GM19372 (cell line): ENCODE results near the gene PACSIN1.

ENCODE experiments used
- ATAC-seq: cut with Tn5 transposase; IDR thresholded peaks from one replicate; pipeline ENCODE4 v1.9.1; 2021; ENCODE audit warnings: mild to moderate bottlenecking, low read depth, moderate library complexity; ENCODE audit not compliant: unreplicated experiment

Gene PACSIN1, protein sequence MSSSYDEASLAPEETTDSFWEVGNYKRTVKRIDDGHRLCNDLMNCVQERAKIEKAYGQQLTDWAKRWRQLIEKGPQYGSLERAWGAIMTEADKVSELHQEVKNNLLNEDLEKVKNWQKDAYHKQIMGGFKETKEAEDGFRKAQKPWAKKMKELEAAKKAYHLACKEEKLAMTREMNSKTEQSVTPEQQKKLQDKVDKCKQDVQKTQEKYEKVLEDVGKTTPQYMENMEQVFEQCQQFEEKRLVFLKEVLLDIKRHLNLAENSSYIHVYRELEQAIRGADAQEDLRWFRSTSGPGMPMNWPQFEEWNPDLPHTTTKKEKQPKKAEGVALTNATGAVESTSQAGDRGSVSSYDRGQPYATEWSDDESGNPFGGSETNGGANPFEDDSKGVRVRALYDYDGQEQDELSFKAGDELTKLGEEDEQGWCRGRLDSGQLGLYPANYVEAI

DNA sequence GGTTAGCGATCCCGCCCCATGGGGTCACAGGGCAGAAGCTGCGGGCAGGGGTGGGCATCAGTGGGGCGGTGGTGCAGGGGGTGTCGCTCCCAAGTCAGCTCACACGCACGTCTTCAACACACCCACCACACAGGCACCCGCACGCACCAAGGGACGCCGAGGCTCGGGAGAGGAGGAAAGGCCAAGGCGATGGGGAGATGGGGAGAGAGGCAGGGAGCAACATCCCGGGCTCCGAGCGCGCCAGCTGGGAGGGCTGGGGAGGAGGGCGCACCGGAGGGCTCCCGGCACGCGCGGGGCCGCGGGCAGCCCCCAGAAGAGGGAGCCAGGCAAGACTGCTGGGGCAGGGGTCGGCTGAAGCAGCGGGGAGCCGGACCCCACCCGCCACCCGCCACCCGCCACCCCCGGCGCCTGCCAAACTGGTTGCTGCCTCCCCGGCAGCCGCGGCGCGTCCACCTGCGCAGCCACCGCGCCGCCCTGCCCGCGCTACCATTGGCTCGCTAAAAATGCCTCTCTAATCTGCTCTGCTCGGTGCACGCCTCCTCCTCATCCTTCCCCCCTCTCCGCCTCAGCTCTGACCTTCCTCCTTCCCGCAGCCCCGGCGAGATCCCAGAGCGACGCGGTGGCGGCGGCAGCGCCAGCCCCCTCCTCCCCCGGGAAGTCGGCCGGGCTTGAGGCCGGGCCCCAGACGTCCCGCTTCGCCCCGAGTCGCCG is at the start of gene PACSIN1:
Gene PACSIN1 (plus strand): TSS at position 546 of the 711 bp plus-strand sequence. CDS start 60,230 bp downstream, outside the sequence.
- no peak for ATAC-seq

DNA sequence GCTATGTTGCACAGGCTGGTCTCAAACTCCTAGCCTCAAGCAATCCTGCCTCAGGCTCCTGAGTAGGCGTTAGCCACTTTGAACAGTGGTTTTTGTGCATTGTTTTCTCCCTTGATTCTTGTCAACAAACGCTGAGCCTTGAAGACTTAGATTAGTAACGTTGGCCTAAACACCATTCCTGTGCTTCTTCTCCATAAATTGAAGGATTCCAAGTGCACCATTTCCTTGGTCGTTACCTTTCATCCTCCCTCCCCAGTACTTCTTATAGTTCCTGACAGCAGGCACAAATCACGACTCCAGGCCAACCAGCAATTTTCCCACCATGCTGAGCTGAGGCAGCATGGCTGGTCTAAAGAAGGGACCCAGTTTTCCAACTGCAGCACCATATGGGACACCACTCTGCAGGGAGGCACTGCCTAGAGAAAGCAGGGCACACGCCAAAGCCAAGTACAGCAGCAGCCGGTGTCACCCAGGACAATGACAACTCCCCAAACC is 49.0 kb upstream of the PACSIN1 start:
- no peak for ATAC-seq

DNA sequence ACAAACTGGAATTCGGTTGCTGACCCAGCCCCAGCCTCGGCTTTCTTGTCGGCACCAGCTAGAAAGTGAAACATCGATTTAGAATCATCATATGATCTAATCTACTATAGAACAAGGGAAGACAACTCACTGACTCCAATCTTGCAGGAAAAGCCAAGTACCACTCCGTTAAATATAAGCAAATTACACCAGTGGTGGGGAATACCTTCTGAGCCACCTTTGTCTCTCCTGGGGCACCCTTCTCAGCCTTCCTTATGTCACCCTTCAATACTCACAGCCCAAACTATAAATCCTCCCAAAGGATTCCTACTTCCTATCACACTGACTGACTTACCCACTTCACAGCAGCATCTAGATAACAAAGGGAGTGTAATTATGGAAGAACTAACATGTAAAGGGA is 47.5 kb upstream of the PACSIN1 start:
- ATAC-seq: no peak

DNA sequence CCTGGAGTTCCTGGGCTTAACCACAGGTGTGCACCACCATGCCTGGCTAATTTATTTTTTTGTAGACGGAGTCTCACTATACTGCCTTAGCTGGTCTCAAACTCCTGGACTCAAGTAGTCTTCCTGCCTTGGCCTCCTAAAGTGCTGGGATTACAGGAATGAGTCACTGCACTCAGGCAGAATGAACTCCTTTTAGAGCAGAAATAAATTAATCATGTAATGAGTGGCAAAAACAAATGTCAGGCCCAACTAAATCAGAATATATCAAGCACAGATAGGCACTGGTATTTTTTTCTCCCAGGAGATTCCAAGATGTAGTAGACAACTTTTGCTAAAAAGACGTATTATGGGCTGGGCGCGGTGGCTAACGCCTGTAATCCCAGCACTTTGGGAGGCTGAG is 42.6 kb upstream of the PACSIN1 start:
- ATAC-seq: no peak

DNA sequence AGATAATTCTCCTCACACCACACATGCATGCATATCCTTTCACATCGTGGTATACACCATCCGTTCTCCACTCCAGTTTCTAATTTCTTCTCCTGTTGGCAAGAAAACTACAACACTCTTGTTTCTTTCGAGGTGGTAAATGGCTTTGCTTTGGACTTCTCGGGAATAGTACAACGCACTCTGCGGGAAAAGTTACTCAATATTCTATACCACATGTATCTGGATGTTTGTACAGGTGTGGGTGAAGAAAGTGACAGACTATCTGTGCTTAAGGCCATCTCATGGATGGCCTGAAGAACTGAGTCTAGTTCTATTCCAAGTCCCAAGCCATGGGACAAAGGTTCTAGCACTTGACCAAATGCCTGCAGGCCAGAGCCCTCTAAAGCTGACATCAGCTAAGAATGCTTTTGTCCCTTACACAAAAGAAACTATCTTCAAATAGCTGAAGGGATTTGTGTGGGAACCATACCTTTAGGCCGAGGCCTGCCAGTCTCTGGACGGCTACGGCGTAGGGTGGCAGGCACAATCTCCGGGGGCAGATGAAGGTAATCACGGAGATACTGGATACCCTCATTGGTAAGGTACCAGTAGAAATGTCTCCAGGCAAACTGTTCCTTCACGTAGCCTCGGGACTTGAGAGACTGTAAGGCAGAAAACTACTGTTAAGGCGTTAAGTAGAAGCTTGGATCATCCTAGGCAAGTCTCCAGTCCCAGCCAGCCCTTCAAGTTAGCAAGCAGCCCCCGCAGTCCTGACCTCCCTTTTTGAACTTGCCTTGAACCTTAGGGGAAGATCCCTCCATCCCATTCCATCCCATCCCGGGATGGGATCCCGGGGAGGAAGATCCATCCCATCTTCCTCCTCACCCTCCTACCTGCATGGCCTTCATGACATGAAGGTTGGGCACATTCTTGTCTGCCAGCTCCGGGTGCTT is 41.4 kb upstream of the PACSIN1 start:
- ATAC-seq: no peak

DNA sequence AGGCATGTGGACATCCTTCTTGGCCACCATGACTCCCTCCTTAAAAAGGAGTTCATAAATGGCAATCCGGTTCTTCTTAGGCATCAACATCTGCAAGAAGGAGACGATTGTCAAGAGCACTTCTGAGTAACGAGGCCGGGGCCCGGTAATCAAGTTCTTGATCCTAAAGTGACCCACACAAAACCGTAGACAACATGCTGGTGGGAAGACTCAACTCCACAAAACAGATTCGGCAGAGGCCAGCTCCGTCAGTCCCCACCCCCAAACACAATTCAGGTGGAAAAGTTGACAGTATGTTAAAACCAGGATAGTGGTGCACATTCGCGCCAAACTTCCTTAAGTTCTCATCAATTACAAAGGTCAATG is 40.8 kb upstream of the PACSIN1 start:
- no peak for ATAC-seq

DNA sequence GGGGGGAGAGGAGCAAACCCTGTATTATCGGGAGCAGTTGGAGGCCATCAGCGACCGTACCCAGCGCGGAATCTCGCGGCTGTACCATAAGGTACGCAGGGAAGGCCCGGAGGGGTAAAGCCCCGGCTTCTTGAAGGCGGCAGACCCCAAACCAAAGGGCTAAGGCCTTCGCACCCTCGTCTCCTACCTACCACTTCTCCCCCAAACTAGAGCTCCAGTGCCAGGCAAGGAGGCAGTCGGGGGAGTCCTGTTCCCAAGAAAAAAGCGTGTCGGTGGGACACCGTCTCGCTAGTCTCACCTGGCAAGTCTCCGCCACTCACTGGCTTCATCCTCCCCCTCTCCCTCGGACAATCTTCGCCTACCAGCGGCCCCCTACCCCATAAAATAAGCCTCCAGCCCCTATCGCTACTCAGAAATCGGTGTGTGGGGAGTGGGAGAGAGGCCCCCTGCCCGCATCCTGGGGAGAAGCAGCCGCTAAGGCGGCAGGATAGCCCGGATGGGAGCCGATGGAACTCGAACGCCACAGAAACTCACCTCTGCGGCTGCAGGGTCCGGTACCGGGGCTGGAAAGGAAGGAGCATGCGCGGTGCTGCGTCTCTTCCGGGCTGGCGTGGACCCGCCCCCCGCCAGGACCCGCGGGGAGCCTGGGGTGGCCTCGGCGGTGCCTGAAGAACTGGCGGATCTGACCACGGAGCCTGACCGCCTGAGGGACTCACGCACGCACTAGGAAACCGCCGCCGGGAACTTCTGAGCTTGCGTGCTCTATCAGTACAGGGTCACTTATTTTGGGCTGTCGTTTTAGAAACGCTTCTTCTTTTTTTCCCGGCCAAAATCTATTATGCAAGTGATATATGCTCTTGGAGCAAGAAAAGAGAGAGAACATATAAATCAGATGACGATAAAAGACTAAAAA is 40.1 kb upstream of the PACSIN1 start, which contains the start of gene RPS10:
Gene RPS10 (minus strand): TSS at position 572 of the 913 bp plus-strand sequence. CDS start 848 bp downstream, outside the sequence.
- ATAC-seq: peak; percentile 94

DNA sequence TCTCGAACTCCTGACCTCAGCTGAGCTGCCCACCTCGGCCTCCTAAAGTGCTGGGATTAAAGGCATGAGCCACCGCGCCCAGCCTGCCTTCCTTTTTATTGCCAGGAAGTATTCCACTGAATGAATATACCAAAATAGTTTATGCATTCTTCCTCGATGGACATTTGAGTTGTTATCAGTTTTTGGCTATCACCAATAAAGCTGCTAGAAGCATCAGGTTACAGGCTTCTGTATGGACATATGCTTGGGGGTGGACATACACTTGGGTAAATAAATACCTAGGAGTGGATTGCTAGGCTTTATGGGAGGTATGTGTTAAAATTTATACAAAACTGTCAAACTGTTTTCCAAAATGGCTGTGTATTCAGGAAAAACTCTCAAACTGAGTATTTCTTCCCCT is 30.0 kb upstream of the PACSIN1 start:
- ATAC-seq: no peak

DNA sequence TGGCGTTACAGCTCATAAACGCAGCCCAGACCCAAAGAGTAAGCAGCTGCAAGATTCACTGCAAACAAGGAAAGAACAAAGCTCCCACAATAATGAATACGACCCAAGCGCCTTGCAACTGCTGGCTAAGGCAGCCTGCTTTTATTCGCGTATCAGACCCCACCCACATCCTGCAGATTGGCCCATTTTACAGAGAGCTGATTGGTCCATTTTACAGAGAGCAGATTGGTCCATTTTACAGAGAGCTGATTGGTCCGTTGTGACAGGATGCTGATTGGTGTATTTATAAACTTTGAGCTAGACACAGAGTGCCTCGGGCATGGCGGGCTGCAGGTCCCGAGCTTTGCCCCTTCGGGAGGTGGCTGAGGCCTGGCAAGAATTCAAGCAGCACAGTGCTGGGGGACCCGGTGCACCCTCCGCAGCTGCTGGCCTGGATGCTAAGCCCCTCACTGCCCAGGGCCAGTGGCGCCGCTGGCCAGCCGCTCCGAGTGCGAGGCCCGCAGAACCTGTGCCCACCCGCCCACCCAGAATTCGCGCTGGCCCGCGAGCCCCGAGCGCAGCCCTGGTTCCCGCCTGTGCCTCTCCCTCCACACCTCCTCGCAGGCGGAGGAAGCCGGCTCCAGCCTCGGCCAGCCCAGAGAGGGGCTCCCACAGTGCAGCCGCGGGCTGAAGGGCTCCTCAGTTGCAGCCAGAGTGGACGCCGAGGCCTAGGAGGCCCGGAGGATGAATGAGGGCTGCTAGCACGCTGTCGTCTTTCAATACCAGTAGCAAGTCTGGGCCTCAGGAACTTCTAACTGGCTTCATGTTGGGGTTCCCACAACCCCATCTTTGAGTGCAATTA is 28.9 kb upstream of the PACSIN1 start:
- ATAC-seq: no peak

DNA sequence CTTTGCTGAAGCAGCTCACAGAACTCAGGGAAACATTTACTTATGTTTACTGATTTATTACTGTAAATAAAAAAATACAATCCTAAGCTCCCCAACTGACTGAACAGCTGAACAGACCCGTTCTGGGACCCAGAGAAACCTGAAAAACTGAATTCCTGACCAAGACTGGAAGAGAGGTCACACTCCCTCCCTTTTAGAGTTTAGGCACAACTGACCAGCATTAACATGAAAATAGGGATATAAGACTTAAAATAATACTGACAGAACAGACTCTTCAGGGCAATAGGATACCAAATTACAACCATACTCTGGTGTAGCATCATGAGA is 28.3 kb upstream of the PACSIN1 start:
- no peak for ATAC-seq

DNA sequence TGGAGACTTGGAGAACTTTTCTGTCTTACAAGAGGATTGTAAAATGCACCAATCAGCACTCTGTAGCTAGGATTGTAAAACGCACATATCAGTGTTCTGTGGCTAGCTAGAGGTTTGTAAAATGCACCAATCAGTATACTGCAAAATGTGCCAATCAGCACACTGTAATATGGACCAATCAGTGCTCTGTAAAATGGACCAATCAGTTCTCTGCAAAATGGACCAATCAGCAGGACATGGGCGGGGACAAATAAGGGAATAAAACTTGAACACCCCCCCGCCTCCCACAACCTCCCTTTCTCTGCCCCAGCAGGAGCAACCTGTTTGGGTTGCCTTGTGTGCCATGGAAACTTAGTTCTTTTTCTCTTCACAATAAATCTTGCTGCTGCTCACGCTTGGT is 27.2 kb upstream of the PACSIN1 start:
- ATAC-seq: no peak

DNA sequence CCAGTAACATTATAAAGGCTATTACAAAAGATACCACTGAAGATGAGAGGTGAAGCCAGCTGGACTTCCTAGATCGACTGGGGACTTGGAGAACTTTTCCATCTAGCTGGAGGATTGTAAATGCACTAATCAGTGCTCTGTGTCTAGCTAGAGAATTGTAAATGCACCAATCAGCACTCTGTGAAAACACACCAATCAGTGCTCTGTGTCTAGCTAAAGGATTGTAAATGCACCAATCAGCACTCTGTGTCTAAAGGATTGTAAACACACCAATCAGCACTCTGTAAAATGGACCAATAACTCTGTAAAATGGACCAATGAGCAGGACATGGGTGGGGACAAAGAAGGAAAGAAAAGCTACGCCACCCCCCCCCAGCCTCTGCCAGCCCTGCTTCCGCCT is 26.4 kb upstream of the PACSIN1 start:
- no peak for ATAC-seq

DNA sequence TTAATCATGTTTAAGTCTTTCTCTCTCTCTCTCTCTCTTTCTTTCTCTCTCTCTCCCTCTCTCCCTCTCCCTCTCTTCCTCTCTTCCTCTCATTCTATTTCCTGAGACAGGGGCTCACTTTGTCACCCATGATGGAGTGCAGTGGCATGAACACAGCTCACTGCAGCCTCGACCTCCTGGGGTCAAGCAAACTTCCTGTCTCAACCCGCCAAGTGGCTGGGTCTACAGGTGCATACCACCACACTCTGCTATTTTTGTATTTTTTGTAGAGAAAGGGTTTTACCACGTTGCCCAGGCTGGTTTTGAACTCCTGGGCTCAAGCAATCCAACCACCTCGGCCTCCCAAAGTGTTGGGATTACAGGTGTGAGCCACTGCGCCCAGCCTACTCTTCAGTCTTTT is 24.4 kb upstream of the PACSIN1 start:
- ATAC-seq: no peak

DNA sequence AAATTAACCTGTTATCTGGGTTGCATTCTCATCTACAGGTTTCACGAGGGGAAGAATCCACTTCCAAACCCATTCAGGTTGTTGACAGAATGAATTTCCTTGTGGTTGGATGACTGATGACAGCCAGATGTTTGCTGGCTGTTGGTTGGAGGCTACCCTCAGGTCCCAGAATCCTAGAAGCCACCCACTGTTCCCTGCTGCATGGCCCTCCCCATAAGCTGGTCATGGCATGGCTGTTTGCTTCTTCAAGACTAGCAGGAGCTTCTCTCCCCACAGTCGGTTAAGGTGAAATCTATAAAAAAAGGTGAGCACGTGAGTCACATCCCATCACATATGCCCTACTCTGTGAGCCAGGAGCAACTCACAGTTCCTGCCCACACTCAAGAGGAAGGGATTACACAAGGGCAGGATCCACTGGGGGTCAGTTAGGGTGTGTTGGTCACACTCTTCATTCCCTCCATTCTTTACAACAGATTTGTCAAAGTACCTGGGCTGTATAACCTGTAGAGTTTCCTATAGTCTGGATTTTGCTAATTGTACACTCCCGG is 20.5 kb upstream of the PACSIN1 start:
- no peak for ATAC-seq

DNA sequence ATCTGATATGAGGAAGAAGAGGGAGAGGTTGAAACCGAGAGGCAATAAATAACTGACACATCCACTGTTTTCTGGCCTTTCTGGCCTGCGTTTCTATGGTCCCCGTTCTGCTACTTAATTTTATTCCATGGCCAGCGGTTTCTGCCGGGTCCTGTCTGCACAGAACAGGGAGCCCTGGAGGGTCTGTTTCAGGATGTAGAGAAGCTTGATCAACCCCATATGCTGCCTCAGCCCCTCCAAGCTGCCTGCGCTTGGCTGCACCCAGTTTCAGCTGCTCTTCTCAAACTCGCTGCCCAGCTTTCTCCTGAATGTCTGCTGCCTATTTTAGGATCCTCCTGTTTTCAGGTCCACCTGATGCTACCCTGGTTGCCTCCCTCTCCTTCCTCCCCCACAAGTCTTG is 18.5 kb upstream of the PACSIN1 start:
- no peak for ATAC-seq

DNA sequence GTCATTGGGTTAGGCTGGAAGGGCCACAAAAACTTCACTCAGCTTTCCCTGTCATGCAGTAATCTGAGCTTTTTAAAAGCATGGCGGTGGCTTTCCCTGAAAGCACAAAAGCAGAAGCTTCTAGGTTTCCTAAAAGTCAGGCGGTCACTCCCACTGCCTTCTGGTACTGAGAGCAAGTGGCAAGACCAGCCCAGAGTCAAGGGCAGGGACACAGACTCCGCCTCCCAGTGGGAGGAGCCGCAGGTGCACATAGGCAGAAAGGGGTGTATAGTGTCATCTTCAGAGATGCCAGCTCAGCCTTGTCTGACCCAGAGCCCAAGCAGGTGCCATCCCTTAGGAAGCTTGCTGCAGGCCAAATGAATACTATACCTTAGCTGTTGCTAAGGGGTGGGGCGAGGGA is 18.0 kb upstream of the PACSIN1 start:
- ATAC-seq: no peak

DNA sequence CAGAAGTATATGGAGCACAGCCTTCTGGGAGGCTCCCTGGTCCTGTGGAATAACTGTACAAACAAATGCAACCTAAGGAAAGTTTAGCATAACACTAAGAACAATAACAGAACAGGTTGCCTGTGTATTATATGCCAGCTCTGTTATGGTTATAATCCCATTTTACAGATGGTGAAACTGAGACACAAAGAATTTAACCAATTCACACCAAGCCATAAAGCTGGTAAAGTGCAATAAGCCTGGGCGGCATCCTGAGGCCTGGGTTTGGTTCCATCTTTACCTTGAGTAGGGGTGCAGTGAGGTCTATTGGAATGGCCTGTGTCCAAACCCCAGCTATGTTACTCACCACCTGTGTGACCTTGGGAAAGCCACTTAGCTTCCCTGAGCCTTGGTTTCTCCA is 14.7 kb upstream of the PACSIN1 start:
- no peak for ATAC-seq

DNA sequence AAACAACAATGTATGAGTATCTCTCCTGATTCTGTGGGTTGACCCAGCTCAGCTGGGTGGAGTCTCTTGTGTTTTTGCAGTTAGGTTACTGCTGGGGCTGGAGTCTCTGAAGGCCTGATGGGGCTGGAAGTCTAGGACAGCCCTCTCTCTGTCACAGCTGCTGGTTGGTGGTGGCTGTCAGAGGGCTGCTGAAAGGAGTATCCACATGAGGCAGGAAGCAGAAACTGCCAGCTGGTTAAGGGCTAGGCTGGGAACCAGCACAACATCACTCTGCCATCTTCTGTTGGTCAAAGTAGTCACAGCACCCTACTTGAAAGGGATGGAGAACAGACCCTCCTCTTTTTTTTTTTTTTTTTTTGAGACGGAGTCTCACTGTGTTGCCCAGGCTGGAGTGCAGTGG is 10.0 kb upstream of the PACSIN1 start:
- no peak for ATAC-seq

DNA sequence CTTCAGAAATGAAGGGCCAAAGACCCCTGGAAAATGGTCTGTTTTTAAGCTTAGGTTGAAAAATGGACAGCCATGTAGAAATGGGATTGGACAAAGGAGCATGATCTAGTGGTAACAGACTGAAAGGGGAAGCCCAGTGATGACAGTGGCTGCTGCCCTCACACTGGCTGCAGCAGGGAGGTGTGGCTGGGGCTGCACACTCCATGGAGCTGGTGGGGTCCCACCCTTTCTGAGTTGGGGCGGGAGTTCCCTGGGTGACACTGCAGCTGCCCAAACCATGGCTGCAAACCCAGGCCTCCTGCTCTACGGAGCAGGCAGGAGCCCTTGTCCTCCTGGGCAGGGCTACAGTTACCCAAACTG is 8.5 kb upstream of the PACSIN1 start:
- no peak for ATAC-seq
